HG03175 (cell line): ENCODE results near the gene TAPT1.
A peak's percentile ranks its signal among the peaks of the same experiment; 100 is the strongest.
"Not testable (repeated sequence)": the region's sequence is repeated elsewhere in the genome, so short reads cannot be mapped to it uniquely, and the experiment has no call there.

Experiments
- ATAC-seq: cut with Tn5 transposase; IDR thresholded peaks from one replicate; pipeline ENCODE4 v1.9.1; 2021; ENCODE audit warnings: mild to moderate bottlenecking, moderate library complexity; ENCODE audit not compliant: unreplicated experiment

Gene TAPT1, protein sequence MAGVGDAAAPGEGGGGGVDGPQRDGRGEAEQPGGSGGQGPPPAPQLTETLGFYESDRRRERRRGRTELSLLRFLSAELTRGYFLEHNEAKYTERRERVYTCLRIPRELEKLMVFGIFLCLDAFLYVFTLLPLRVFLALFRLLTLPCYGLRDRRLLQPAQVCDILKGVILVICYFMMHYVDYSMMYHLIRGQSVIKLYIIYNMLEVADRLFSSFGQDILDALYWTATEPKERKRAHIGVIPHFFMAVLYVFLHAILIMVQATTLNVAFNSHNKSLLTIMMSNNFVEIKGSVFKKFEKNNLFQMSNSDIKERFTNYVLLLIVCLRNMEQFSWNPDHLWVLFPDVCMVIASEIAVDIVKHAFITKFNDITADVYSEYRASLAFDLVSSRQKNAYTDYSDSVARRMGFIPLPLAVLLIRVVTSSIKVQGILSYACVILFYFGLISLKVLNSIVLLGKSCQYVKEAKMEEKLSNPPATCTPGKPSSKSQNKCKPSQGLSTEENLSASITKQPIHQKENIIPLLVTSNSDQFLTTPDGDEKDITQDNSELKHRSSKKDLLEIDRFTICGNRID

DNA sequence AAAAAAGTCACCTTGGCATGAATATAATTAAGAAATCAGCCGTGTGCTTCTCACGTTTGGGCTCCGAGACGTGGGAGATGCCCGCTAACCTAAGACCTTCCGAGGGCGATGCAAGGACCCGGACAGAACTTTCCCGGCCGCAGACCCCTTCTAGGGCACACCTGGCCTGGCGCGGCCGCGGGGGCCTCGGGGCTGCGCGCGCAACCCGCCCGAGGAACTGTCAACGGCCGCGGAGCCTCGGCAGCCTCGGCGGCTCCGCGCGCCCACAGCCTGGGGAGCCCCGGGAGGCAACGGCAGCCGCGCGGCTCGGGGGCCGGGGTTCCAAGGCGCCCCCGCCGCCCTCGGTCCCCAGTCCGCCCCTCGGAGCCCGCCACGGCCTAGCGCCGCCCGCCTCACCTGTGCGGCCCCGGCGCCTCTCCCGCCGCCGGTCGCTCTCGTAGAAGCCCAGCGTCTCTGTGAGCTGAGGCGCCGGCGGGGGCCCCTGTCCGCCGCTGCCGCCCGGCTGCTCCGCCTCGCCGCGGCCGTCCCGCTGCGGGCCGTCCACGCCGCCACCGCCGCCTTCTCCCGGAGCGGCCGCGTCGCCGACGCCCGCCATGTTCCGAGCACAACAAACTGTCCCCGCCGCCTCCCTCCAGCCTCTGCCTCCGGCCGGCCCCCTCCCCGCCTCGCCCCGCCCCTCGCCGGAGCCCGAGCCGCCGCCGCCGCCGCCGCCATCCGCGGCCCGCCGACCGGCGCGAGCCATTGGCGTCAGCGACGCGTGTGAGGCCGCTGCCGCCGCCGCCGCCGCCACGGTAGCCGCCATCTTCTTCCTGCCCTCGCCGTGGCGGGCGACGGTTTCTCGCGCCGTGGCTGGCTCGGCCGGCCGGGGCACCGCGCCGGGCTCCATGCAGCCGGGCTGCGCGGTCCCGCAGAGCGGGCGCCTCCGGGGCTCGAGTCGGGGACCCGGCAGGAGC, at the start of gene TAPT1:
Gene TAPT1, minus strand, starts transcription at position 609 of the 953 bp plus-strand sequence. Its CDS starts 14 bp downstream, at position 595.
- peak; percentile 71 for ATAC-seq

DNA sequence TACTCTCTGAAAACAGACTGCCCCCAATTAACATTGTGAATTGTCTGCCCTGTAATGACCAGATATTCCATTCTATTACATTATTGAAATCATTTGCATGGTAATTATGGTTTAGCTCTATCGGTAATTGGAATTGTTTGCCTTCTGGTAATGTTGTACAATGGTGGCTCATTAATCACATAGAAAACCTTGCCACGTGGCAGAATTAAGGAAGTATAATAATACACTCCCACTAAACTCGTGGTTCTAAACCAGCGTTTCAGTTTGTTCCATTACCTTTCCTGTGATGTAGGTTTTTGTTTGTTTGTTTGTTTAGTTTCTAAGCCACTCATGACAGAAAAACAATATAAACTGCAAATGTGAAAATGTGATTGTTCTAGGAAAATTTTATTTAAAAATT, 45.1 kb upstream of the TAPT1 start:
- no peak for ATAC-seq

DNA sequence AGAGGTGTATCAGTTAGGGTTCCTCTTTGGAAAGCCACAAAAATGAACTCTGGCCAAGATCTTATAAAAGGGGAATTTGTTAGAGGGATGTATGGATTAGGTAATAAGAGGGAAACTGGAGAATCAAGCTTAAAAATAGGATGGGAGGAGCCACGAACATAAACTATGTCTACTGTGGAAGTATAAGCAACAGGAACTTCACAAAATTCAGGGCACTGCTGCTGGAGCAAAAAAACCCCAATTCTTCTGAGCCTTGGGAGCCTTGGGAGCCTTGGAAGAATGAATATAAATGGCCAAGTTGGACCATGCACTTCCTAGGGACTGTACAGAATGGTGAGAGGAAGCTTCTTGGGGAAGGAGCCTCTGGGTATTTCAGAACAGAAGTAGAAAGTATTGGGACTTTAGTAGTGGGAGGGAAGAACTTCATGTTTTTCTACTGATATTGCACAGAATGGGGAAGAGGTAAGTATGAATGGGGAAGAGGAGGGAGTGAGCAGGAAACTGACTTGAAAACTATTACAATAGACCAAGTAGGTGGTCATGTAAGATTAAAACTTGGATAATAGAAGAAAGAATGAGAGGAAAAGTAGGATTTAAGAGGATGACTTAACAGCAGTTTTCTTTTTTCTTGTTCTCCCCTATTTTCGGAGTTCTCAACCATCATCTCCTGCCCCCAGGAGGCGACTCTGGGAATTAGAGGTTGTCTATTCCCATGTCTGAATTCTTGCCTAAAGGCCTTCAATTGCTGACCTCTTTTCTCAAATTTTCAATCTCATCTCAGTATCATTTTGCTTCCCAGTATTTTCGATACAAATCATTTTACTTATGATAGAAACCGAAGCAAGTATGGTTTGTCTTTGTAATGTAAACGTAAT, 44.4 kb upstream of the TAPT1 start:
- ATAC-seq, result no peak

DNA sequence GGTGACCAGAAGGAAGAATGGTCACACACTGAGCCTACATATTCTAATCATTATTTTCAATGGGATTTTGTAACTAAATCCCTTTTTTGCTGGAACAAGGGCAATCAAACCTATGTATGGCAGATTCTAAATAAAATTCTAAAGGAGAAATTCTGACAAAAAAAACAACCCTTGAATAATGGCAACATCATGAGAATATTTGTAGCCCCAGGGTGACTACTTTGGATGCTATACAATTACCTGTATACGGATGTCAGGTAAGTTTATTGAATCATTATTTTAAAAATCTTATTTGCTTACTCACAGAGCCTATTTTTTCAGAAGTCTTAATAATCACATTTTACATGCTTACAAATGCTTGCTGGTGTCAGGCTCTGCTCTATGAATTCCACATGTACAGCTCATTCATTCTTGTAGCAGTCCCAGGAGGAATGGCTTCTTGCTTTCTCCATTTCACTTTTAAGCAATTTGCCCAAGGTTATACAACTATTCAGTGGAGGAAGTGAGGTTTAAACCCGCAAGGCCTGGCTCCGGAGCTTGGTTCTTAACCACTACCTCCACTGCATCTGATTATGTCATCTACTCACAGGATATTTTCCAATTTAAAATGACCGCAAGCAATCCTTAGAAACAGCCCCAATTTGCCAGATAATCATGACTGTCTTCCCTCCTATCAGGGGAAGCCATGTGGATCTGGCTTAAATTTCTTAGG, 43.6 kb upstream of the TAPT1 start:
- ATAC-seq, result not testable (repeated sequence)

DNA sequence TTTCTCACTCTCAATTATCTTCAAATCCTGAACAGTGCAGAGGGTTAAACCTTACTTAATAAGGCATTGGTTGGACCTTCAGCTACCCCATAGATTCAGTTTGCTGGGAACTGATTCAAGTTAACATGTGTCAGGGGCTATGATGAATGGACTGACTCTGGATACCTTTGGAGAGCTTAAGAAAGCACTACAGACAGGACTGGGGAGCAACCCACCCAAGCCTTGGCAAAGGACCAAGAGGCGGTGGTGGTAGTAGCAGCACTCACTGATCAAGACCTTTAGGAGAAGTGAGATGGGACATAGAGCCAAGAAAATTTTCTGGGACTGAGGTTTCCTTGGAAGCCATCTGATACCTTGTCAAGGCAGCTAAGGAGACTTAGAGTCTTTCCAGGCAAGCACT, 43.0 kb upstream of the TAPT1 start:
- no peak for ATAC-seq

DNA sequence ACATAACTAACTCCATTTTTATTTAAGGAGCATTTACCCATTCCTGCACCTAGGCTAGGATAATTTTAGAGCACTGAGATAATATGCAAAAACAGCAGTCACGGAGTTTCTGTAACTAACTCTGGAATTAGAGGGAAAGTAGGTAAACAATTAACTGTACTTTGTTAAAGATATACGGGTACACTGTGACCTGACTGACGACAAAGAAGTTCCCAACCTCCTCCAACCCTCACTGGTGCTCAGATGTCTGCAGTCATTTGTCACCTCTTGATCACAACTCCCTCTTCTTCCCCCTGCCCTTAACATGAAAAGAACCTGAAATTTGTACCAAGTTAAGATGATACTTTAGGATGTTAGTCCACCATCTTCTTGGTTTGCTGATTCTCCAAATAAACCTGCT, 42.0 kb upstream of the TAPT1 start:
- no peak for ATAC-seq

DNA sequence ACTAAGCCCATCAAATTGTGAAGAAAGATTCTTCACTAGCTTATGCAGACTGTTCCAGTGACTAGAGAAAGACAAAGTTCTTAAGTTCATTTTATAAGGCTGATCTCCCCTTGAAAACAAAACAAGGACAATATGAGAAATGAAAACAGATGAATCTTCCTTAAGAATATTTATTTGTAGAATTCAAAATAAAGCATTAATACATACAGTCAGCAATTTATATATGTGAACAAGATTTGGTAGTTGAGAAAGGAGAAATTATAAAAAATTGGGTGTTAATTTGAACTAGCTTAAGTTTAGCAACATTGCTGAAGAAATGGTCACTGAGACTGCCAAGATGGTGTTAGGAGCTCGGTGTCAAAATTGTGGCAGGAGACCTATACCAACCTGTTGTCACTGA, 41.4 kb upstream of the TAPT1 start:
- no peak for ATAC-seq

DNA sequence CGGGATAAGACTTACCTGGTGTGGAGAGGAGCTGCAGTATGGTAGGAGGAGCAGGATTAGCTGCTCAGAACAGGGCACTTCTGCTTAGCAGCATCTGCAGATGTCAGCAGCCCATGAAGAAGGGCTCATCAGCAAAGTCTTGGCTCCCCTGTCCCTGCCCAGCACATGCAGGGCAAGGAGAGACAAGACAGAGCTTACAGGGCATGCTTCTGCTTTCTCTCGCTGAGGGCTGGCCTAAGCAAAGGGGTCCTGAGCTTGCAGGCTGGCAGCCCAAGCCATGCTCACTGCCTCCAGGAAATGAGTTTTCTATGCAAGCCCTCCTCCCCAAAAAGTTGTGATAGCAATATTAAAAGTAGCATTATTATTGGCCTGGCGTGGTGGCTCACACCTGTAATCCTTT, 39.5 kb upstream of the TAPT1 start:
- no peak for ATAC-seq

DNA sequence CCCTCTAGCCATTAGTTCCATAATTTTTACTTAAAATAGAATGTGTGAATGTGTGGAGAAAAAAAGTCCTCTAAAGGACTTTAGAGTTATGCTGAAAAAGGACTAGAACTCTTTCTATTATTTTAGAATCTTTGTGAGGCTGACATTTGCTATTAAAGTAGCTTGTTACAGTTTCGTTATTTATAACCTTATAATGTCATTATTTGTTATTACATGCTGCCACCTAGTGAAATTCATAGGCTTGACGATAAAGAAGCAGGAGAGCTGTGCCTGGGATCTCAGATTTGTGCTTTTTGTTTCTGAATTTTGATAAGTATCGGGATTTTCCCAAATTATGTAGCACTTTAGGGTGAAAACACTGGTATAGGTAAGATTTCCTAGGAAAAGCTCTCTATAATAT, 38.5 kb upstream of the TAPT1 start:
- peak; percentile 63 for ATAC-seq

DNA sequence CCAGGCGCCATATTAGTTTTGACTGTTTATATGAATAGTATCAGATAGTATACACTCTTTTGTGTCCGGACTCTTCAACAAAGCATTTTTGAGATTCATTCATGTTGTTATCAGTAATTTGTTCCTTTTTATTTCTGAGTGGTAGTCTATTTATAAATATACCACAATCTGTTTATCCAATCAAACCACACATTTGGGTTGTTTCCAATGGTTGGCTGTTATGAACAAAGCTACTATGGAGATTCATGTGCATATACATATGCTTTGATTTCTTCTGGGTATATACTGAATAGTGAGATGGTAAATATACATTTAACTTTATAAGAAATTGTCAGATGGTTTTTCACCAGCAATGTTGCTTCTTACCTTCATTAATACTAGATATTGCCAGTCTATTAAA, 36.8 kb upstream of the TAPT1 start:
- no peak for ATAC-seq

DNA sequence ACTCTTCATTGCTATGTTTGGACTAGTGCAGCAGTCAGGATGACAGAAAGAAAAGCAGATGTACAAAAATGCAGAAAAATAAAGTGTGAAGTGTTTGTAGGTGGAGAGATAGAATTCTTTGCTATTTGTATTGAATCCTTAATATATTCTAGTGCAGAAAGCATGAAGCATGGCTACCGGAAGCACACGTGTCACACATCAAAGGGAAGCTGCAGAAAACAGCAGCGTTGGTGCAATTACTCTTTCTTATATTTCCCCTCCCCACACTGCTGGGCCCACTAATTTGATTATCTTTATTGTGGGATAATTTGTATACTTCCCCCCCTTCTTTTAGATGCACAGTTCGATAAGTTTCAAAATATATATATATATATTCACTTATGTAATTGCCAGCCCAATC, 35.9 kb upstream of the TAPT1 start:
- no peak for ATAC-seq

DNA sequence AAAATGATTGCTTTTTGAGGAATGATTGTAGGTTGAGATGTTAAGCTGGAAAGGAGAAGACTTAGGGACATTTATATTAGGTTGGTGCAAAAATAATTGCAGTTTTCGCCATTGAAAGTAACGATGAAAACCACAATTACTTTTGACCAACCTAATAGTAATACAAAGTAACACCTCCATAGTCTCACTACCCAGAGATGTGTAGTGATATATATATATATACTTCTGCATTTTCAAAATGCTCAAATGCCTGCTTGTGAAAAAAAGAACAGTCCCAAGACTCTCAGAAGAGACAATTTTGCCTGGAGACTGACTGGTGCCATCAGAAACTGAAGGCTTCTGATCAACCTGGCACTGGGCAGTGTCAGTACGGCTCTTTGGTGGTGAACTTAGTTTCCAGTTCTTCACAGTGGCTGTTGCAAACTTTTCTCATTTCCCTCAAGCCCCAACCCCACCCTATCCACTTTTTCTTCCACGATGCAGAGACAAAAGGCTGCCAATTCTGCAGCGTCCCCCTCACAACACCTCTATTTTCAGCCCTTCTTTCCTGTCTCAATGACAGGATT, 35.1 kb upstream of the TAPT1 start:
- ATAC-seq, result peak; percentile 49

DNA sequence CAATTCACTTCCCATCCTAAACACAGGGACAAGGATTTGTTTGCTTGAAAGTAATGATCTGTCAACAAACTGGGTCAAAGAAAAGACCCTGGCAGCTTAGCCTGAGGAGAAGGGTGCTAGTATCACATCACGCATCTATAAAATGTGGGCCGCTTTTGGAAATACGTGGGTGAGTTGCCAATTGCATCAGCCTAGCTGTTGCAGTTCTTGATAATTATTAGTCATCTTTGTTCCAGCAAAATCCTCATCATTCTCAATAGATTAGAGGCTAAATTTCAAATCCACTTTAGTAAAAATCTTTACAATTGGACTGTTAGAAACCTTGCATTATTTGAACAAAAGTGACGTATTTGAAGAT, 33.6 kb upstream of the TAPT1 start:
- ATAC-seq, result no peak

DNA sequence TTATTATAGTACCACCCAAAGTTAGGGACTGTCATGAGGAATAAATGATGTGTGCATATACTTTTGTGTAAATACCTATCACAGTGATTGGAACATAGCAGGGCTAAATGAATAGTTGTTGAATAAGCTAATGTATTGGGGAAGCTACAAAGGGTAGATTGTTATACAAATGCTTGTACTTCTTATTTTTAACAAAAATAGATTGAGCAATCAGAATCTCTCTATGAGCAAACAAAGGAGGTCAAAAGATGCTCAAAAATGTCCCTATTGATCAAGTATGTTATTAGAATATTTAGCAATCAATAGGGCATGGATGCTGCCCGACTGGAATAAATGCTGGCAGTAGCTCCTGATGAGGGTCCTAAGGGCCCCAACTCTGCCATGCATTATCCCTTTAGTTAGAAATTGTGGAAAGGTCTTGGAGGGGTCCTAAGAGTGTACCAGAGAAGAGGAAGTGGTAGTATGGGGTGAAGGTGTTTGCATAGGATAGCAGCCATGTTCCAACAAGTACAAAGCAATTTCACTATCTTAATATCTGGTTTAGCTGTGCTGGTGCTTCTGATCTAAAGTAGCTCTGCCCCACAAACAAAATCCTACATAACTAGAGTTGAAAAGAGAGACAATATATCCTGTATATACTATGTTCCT, 33.1 kb upstream of the TAPT1 start:
- ATAC-seq, result no peak

DNA sequence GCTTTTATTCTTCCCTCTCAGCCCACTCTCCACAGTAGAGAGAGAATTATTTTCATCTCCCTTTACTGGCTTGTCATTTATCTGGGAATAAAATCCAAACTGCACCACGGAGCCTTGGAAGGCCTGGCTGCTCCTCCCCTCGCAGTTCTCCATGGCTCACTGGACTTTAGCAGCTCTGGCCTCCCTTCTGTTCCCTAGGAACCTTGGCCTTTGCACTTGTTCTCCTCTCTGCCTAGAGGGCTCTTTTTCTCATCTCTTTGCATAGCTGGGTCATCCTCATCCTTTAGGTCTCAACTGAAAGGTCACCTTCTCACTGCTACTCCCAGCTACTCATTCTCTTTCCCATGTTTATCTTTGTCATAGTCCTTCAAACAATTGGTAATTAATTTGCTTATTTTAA, 31.3 kb upstream of the TAPT1 start:
- ATAC-seq, result no peak

DNA sequence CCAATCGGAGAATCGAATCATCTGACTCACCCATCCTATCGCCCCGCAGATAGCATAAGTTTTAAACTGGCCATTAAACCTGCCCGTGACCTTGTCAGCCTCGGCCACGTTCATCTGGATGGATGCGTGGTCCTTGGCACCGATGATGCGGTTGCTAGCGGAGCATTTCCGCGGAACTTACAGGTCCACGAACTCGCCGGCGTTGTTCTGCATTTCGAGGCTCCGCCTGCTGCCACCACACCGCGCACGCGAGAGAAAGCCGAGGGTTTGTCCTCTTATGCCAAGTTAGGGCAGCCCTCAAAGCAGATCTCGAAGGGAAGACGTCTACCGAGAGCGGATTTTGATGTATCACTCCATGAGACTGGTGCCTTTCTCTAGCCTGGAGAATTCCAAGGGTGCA, 30.1 kb upstream of the TAPT1 start:
- ATAC-seq, result no peak

DNA sequence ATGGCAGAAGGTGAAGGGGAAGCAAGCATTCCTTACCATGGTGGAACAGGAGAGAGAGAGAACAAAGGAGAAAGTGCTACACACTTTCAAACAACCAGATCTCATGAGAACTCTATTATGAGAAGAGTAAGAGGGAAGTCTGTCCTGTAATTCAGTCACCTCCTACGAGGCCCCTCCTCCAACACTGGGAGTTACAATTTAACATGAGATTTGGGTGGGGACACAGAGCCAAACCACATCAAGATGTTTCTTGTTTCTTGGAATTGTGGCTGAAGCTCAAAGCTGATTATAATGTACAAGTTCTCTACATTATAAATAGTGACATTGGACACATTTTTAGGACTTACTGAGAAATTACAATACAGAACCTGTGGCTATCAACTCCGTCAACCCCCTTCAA, 29.5 kb upstream of the TAPT1 start:
- ATAC-seq, result no peak

DNA sequence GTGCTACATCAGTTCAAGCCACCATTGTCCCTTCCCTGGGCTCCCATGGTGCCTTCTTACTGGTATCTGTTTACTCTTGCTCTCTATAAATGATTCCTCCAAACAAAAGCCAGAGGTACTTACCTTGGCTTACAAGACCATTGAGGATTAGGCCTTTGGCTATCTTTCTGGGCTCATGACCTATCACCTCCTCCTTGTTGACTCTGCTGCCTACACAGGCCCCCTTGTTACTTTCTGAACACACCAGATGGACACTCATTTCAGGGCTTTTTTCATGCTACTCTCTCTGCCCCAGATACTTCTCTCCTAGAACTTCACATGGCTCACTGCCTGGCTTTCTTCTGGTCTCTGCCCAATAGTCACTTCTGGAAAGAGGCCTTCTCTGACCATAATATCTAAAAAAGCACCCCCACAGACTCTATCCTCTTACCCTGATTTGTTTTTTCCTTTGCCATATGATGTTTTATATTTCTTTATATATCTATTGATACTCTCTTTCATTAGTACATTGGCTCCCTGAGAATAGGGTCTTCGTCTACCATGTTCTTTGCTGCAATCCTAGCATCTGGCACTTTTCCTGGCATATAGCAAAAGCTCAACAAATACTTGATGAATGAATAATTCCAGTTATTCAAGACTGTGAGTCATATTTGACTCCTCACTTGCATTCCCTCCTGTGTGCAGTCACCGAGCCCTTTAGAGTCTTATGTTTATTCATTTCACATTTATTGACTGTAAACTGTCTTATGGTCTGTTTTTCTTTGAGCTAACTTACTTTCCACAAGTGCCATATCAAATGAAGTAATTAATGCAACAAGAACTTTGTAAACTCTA, 27.1 kb upstream of the TAPT1 start:
- no peak for ATAC-seq
